Activated CD8-positive, alpha-beta memory T cell treated with anti-CD3 and anti-CD28 coated beads, Interleukin-2, amount 50 U/mL, for 24 hours (primary cell): ENCODE measurements around the gene PLEKHA8.

Experiments used
- DNase-seq: peaks from one replicate; pipeline ENCODE4 v3.0.0-alpha.2; 2020; ENCODE audit errors: extremely low read depth

PLEKHA8 gene

DNA sequence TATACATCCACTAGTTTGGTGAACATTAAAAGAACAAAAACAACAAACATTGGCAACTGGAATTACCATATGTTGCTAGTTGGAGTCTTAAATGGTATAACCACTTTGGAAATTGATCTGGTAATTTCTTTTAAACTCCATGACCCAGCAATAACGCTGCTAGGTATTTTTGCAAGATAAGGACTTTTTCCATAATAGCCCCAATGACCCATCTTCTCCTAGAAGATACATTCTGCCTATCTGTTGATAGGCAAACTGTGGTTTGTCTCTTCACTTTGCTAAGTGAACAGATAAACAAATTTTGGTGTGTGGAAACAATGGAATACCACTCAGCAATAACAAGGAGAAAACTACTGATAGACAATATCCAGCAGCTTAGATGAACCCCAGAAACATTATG lies 75.9 kb downstream of the PLEKHA8 start:
- DNase-seq, result no peak

DNA sequence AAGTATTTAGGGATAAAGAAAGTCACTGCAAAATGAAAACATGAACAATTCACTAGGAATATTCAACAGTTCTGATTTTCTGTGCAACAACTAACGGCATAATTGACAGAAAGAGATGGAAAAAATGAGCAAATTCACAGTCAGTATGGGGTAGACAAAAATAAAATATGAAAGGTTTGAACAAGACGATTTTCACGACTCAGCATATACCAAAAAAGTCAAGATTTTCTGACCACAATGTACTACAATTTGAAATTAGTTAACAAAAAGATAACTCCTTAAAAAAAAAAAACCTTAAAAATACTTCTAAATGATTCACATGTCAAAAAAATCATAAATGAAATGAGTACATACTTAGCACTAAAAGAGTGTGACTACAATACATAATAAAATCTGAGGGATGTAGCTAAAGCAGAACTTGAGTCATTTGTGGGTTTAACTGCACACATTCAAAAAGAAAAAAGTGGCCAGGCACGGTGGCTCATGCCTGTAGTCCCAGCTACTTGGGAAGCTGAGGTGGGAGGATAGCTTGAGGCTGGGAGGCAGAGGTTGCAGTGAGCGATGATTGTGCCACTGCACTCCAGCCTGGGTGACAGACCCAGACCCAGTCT lies 84.0 kb downstream of the PLEKHA8 start:
- no peak for DNase-seq

DNA sequence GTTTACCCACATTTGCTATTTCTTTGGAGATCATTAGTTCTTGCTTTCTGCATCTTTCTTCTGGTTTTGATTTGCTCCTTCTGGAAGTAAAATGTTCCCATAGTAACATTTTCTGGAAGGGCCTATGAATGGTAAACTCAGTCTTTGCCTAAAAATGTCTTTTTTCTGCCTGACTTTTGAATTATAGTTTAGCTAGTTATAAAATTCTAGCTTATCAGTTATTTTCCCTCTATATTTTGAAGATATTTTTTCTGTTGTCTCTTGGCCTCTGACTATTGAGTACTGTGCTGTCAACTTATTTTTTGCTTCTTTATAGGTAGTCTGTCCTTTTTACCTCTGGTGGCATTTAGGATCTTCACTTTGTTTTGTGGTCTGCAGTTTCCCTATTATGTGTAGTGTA lies 84.9 kb downstream of the PLEKHA8 start:
- no peak for DNase-seq

DNA sequence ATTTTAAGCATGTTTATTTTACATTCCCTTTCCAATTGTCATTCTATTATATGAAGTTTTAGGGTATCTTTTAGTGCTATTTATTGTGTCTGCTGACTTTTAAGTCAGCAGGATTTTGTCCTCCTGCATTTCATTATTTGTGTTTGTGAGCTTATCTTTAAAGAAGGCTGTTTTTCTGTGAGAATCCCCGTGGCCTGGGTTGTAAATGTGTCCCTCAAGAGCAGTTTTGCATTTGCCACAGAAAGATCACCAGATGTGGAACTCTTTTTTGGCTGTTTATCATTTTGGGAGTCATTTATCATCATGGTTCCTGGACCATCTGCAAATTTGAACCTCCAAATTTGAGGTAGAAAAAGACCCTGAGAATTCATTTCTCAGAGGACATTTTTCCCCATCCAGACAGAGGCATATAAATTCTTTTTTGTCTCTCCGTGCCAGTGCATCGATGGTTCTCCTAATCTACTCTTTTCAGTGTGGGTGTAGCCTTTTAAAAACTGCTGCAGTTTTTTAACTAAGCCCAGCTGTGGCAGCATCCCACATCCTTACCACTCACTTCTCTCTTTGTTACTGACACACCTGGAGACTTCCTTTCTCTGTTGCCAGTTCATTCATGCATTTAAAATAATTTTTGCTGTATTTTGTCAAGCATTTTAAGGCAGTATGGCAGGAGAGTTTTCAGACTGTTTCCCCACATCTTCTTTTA lies 86.5 kb downstream of the PLEKHA8 start:
- DNase-seq, result no peak

DNA sequence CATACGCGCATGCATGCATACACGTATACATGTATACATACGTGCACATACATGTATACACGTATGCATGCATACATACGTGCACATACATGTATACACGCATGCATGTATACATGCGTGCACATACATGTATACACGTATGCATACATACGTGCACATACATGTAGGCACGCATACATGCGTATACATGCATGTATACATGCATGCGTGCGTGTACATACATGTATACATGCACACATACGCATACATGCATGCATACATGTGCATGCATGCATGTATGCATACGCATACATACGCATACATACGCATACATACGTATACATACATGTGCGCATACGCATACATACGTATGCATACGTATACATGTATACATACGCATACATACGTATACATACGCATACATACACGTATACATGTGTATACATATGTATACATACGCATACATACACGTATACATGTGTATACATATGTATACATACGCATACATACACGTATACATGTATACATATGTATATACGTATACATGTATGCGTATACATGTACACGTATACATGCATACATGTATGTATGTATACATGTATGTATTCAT lies 87.6 kb downstream of the PLEKHA8 start:
- no peak for DNase-seq

DNA sequence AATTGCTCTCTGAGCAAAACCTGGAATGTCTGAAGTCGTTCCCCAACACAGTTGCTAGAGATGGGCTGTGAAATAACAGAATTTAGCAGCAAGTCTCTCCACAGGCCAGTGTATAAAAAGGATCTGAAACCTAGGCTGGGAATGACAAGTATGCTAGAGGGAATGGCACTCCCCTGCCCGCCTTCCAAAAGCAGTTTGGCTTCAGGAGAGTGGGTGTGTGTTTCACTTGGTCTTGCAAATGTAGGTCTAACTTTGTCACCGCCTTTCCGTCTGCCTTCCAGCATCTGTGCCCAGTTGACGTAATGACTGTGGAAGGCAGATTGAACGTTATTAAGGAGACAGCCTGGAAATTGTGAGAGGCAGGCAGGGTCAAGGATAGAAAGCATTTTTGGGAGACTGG lies 88.6 kb downstream of the PLEKHA8 start:
- DNase-seq, result no peak

DNA sequence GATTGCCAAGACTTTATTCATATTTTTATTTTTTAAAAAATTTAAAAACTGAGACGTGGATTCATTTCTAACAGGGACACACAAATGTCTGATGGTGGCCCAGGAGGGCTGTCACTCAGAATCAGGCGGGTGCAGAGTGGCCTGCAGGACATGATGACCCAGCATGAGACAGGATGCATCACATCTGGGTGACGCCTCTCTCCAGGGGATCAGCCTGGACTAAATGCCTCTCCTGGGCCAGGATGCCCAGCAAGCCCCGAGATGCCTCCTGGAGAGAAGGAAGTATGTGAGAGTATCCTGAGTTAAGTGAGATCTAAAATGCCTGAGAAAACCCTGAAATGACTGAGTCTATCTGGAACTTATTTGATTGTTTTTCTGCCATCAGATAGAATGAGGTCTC lies 89.7 kb downstream of the PLEKHA8 start:
- no peak for DNase-seq

DNA sequence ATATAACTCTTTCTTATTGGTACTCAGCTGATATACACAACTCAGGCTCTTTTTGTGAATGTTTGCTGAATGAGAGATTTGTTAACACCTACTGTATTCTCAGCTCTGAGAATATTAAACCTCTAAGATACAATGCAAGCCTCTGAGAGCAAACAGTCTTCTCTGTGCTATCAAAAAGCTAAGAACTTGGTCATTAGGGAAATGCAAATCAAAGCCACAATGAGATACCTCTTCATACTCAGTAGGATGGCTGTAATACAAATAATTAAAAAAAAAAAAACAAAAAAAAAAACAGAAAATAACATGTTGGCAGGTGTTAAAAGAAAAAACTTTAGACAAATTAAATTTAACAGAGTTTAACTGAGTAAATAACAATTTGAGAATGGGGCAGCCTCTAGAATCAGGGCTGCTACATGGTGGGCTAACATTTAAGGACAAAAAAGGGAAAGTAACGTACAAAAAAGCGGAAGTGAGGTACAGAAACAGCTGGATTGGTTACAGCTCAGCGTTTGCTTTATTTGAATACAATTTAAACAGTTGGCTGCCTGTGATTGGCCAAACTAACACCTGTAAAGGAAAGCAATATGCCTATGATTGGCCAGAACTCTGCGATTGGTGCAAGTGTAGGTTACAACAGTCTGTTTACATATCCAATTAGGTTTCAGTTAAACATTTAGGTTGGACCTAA lies 91.8 kb downstream of the PLEKHA8 start:
- no peak for DNase-seq

DNA sequence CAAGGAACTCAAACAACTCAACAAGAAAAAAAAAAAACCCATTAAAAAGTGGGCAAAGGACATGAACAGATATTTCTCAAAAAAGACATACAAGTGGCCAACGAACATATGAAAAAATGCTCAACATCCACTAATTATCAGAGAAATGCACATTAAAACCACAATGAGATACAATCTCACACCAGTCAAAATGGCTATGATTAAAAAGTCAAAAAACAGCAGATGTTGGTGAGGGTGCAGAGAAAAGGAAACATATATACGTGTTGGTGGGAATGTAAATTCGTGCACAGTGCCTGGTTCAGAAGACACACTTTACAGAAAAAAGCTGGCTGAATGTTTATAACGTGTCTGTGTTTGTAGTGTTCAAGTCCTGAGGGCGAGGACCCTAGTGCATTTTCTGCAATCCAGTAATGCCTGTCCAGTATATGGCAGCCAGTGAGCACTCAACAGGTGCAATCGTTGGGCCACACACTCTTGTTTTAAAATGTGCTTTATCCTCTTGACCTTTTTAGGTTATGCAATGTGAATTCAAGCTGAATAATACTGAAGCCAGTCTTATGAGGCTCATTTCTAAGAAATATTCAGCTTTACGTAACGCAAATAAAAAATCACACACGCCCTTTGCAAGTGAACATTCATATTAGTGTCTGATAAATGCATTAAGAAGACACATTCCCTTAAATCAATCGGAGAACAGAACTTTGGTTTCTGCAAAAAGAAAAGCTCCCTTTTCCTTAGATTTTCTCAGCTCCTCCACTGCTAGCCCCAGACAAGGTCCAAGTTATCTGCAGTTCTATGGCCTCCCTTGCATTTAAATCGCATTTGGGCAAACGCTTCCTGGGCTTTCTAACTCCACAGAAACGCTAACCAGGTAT lies 105.8 kb downstream of the PLEKHA8 start:
- no peak for DNase-seq

DNA sequence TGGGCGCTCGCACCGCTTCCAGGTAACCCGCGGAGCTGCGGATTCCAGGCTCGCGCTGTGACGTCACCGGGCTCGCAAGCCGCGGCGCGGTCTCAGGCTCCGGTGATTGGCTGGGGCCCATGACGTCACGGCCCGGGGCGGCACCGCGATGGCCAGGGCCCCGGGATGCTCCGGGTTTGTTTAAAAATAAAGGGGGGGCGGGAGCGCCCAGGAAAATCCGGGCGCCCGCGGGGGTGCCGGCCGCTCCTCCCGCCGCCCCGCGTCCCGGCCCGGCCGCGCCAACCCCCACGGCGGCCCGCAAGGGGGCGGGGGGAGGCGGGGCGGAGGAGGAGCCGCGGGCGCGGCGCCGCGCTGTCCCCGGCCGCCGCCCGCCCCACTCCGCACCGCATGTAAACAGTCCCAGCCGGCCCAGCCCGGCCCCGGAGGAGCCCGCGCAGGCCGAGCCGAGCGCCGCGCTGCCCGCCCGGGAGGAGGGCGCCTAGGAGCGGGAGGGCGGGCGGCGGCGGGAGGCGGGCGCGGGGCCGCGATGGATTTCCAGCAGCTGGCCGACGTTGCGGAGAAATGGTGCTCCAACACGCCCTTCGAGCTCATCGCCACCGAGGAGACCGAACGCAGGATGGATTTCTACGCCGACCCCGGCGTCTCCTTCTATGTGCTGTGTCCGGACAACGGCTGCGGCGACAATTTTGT lies 106.5 kb downstream of the PLEKHA8 start, which contains the start of gene MTURN:
MTURN (plus strand) TSS at position 376 of the 690 bp plus-strand sequence; CDS start at position 527, 151 bp downstream.
- peak; percentile 62 for DNase-seq

DNA sequence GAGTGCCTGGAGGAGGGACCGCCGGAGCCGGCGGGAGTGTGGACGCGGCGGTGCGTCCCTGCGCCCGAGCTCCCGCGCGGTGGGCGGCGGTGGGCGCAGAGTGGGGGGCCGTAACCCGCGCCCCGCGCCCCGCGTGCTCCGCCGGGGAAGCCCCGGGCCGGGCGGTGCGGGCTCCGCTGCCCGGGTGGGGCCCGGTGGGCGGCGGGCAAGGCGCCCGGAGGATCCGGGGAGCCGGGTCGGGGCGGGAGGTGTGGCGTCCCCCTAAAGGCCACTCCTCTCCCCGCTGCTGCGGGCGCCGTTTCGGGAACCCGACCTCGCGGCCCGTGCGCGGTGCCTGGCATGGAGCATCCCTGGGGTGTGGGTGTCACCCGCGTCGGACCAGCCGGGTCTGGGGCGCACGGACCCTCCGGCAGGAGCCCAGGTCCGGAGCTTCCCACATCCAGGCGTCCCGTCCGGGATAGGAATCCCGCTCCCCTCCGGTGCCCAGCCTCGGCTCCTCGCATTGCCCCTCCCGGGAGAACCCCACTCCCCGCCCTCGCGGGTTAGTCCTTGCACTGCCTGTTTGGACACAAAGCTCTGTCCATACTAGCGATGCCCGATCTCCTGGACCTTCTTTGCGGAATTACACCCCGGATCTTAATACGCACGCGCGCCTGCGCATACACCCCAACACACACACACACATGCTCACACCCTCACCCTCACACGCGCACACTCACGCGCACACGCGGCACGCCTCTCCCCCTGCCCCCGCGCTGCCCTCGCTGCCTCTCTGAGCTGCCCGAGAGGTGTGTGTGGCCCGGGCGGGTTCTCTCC lies 107.3 kb downstream of the PLEKHA8 start:
- no peak for DNase-seq

DNA sequence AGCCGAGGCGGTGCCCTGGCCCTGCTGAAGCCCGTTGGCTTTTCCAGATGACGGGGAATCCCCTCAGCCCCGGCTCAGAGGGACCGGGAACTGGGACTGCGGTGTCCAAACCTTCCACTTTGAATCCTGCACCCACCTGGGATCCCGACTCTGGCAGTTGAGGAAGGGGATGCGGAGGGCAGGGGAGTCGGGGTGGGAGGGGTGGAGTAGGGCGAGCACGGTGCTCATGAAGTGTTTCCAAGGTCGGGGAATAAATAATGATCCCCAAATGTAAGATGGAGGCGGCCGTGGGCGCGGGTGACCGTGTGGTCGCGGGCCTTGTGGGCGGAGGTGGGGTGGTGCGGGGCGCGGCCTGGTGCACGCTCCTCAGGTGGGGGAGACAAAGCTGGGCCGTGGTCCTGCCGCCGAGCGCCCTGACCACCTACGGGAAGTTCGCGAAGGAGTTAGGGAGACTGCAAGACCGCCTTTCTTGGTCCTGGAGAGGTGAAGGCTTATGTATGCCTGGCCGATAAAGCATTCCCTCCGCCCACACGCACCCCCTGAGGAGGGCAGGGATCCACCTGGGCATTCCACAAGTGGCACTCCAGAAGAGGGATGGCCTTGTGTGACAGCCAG lies 108.0 kb downstream of the PLEKHA8 start:
- no peak for DNase-seq

DNA sequence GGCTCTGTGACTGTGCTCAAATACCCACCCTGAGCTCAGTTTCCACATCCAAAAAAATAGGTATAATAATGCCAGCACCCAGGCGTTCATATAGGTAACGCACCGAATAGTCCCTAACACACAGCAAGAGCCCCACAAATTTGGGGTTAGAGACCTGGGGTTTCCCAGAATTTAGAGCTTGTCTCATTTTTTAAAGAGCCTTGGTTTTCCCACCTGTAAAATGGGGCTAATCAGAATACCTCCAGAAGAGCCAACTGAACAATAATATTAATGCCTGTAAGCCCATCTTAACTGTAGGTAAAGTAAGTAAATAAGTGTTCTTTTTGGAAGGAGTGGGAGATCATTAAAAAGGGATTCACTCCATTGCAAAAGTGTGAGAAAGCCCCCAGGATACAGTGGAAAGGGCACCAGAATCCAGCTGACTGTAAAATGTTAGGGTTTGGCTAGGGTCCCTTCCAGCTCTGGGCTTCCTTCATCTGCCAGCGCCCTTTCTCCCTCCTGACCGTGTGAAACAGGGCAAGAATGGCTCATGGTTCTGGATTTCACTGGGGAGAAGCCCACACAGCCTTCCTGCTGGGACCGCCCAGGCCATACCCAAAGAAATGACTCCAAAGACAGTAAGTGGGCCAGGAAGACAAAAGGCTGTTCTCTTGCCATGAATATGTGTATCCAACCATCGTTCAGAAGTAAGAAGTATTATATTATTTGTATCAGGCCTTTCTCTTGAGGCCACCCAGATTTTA lies 108.7 kb downstream of the PLEKHA8 start:
- DNase-seq, result no peak

DNA sequence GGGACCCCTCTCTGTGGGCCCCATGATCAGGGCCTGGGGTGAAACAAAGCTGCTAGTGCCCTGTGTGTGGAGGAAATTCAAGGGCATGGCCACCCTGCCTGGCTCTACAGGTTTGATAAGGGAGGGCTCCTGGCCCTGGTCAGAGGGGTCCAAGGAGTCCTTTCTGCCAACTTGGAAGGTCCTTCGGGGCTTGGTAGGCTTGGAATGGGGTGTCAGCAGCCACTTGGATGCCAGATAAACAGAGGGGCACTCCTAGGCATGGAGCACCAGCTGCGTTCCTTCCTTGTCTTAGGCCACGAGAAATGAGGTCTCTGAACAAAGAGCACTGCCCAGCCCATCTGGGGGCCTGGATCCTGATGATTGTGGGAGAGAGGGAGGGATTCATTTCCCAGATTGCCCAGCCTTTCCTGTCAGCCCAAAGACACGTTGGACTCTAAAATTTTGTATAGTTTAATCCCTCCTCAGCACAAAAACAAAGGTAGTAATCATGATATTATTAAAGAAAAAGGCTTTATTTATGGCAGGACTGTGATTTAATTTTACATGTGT lies 111.7 kb downstream of the PLEKHA8 start:
- DNase-seq, result no peak

DNA sequence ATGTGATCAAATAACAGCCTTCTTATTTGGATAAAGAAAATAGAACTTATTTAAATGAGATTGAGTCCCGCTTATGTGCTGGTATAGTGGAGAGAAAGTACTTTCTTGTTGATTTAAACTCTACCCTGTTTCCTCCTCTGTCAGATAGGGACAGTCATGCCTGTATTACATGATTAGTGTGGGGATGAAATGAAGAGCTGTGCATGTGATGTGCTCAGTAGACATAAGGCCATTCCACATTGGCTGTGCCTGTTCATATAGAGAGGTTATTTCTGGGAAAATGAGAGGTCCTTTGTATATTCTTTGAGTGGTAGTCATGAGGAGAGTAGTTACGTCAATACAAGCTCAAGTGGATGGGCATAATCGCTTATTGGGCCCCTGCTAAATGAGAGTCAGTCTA lies 112.2 kb downstream of the PLEKHA8 start:
- no peak for DNase-seq

DNA sequence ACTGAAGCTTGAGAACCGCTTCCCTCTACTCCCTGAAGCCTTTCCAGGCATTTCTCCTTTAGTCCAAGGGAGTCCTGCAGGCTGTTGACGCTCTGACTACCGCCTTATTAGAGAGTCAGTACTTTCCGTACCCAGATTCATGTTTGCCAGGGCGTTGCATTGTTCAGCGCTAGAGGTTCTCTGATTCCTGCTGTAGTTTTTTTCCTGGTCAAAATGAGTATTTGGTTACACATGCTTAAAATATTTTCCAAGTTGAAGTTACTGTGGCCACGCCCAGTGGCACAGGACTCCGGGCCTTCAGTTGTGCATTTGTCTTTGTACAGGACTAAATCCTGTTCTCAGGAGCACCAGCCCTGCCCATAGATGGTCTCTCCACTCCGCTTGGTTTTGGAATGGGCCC lies 114.5 kb downstream of the PLEKHA8 start:
- DNase-seq, result no peak

DNA sequence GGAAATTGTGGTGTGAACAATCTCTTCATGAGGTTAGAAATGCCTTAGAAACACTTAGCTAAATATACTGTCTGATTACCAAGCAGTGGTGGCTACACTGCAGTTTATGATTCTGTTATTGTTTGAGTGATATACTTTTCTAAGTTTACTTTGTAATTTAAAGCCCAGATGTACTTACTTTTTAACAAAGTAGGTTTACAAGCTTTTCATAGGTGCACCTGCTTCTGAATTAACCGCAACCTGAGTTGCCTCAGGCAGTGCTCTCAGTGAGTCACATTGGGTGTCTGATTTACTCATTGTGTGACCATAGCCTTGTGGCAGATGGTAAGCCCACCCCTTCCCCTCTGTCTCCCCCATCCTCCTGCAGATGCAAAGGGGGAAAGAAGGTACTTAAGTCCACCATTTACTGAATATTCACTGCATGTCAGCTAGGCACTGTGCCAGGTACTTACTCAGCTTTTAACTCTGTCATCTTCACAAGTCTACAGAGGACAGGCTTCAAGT lies 115.6 kb downstream of the PLEKHA8 start:
- no peak for DNase-seq

DNA sequence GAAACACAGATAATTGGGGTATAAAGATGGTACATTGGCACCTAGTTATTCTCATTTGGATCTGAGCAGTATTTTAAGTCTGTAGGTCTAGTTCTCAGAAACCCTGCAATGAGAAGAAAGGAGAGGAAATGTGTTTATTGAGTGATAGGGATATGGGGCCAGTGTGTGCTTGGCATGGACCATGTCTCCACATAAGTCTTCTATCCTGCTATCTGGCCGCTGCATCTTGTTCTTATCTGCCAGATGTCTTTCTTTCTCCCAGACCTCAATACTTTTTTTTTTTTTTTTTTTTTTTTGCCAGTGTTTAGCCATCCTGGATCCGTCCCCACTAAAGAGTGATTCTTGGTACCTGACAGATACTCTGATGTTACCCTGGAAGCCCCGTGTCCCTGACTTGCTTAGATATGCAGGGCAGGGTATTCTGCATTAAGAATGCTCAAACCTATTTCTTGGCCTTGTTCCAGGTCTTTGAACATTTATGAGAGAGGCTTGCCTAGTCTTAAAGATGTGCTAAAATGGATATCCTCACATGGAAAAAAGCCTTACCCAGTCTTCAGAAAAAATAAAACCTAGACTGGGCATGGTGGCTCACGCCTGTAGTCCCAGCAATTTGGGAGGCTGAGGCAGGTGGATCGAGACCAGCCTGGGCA lies 116.6 kb downstream of the PLEKHA8 start:
- no peak for DNase-seq
